ENCODE data around the gene REPIN1.

DNA sequence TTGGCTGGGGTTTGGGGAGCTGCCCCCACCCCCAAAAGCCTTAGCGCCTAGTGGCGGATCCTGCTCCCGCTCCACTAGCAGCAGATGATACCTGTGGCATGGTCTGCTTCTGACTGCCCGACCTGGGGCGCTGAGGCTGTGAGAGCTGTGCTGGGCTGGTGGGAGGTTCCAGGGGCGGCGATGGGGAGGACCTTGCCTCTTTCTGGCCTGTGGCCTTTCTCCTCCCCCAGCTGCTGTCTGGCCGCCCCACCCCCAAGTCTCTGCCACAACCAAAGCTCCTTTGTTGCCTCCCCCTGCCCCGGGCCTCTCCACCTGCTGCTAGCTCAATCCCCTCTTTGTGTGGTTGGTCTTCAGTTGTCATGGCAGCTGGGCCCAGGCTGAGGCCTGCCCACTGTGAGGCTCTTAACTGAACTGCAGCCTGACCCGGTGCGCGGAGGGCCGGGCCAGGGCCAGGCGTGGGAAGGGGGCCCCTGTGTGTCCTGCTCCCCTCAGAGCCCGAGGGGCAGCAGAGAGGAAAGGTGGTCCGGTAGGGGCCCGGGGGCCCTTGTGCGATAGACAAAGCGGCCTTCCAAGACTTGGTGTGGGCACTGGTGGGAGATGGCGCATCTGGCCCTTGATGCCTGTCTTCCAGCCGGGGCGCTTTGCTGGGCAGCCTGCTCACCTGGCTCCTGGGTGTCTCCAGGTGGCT is 15.2 kb downstream of the REPIN1 start:
- TF ChIP-seq CTCF (conservative IDR thresholded peaks at IDR 0.05; ENCODE audit: low read depth, low read length) (no peak), EZH2phosphoT487 (IDR thresholded peaks at IDR 0.05; ENCODE audit: borderline replicate concordance, low read length) (no peak)
